Colonic mucosa (tissue), 4 donors: ENCODE data around the gene GSN. TPM values are rescaled to one million over a fixed set of nuclear protein-coding genes. Genes with fewer than 3 reads are reported as not detected.
A peak's percentile ranks its signal among the peaks of the same experiment; 100 is the strongest.

Source experiments
- DNase-seq: peaks from one replicate; pipeline ENCODE4 v3.0.0-alpha.2; 2020
- H3K27ac ChIP-seq: fragments of 200-600 bp; one replicate; pipeline ENCODE4 v1.8.0; 2021
- H3K27me3 ChIP-seq: fragments of 200-600 bp; one replicate; pipeline ENCODE4 v1.8.0; 2021
- H3K36me3 ChIP-seq: fragments of 200-600 bp; one replicate; pipeline ENCODE4 v1.8.0; 2021
- H3K4me1 ChIP-seq: fragments of 200-600 bp; one replicate; pipeline ENCODE4 v1.8.0; 2021; ENCODE audit warnings: mild to moderate bottlenecking
- H3K4me3 ChIP-seq: fragments of 200-600 bp; one replicate; pipeline ENCODE4 v1.8.0; 2021
- H3K9ac ChIP-seq, 2 donors: one replicate each; pipeline ENCODE4 v1.7.0; 2013; ENCODE audit warnings: control low read depth in 2 of 2, low read depth in 2 of 2, low read length in 2 of 2
- H3K9me3 ChIP-seq: fragments of 200-600 bp; one replicate; pipeline ENCODE4 v1.8.0; 2021
- CTCF ChIP-seq: fragments of 200-600 bp; IDR thresholded peaks from one replicate; pipeline ENCODE4 v1.8.0; 2022; ENCODE audit warnings: antibody characterized with exemption, mild to moderate bottlenecking
- intact Hi-C: fragments of 100-400 bp; cut with DNase I; formaldehyde crosslinking; loops from one replicate; pipeline ENCODE4 v1.14.1; 2022
- total RNA-seq, 2 donors: library from RNA; stranded (reverse); fragmentation: NEBNext Ultra II Directional in 1 of 2; extraction: Animal tissue kit (Norgen Biotek cat#: 25700) in 1 of 2; gene quantifications; one replicate each; pipeline ENCODE4 v1.2.1, GENCODE V29; 2021
- donor health status: healthy.
- donor health status: DM: no; HTN: no; CAD: no.
- donor health status: DM: no; HTN: no; CAD: no.

The GSN gene
- total RNA-seq, 2 donors from 2014 or later, result 413 to 553 TPM

GRCh38 chr9:121323449-121324151 lies 55.6 kb downstream of the GSN start:
- Histone ChIP-seq H3K4me3 (no peak overlapping the region), H3K9ac (no peak overlapping the region), H3K27ac (peak overlapping the region; percentile 53), H3K4me1 (no peaks in the 10 kb centered on the region), H3K27me3 (no peaks in the 10 kb centered on the region), H3K9me3 (no peaks in the 10 kb centered on the region), H3K36me3 (peaks cover 13% of the 10 kb centered on the region)
- intact Hi-C loops, result loop anchor here (5.0 kb wide), 1 partner anchor 46 kb away; no protein-coding TSS in a partner anchor
- no peak for DNase-seq
- no peak for TF ChIP-seq CTCF

DNA sequence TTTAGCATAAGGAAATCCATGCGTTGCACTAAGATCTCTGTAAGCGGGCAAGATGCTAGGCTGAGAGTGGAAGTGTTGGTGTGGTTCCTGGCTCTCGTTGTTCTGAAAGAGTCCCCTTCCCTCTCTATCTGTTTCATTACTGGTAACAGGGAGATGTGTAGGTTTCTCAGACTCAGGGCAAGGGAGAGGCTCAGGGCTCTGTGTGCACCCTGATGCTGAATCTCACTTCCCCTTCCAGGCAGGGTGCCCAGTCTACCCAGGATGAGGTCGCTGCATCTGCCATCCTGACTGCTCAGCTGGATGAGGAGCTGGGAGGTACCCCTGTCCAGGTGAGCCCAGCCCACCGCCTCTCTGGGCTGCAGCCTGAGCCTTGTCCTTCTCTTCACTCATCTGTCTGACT lies 56.4 kb downstream of the GSN start:
- TF ChIP-seq CTCF, result no peak
- intact Hi-C loops, result loop anchor here (5.0 kb wide), 1 partner anchor 47 kb away; no protein-coding TSS in a partner anchor
- Histone ChIP-seq H3K27me3 (no peaks in the 10 kb centered on the region), H3K9ac (no peak overlapping the region), H3K27ac (no peak overlapping the region), H3K36me3 (peaks cover 17% of the 10 kb centered on the region), H3K9me3 (no peaks in the 10 kb centered on the region), H3K4me3 (no peak overlapping the region), H3K4me1 (no peaks in the 10 kb centered on the region)
- no peak for DNase-seq

DNA sequence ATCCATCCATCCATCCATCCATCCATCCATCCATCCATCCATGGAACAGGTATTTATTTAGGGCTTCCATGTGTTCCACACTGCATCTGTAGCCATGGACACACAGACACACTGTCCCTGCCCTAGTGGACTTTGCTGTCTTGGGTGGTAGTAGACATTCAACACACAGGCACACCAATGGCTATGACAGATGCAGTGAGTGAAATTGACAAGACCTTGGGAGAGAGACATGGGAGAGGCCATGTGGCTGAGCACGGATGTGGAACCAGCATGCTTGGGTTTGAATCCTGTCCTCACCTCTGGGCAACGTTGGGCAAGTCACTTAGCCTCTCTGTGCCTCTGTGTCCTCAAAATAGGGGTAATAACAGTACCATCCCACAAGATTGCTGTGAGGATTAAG lies 56.8 kb downstream of the GSN start:
- no peak overlapping the region for H3K9ac ChIP-seq
- peak overlapping the region; percentile 58 for H3K27ac ChIP-seq
- peaks cover 21% of the 10 kb centered on the region for H3K36me3 ChIP-seq
- no peak for DNase-seq
- no peaks in the 10 kb centered on the region for H3K27me3 ChIP-seq
- intact Hi-C loops, result loop anchor here (5.0 kb wide), 1 partner anchor 47 kb away; no protein-coding TSS in a partner anchor
- H3K4me3 ChIP-seq, result no peak overlapping the region
- no peaks in the 10 kb centered on the region for H3K4me1 ChIP-seq
- no peaks in the 10 kb centered on the region for H3K9me3 ChIP-seq
- no peak for TF ChIP-seq CTCF

DNA sequence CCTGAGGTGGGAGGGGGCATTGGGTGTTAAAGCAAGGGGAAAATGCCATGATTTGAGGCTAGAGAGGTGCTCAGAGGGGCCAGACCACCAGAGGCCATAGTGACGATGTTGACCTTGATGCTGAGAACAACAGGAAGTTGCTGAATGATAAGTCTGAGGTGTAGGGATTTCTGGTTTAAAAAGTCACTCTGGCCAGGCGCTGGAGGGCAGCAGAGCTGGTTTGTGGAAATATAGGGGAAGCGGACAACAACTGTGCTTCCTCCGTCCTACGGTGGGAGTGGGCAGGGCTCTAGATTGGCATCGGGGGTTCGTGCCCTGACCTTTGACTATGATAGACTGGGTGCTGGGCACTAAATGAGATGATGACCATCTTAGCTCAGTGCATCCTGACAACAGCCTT lies 57.4 kb downstream of the GSN start:
- no peak for DNase-seq
- no peak for TF ChIP-seq CTCF
- Histone ChIP-seq H3K9ac (no peak overlapping the region), H3K4me3 (no peak overlapping the region), H3K36me3 (peaks cover 28% of the 10 kb centered on the region), H3K4me1 (no peaks in the 10 kb centered on the region), H3K27ac (peak overlapping the region; percentile 58), H3K9me3 (no peaks in the 10 kb centered on the region), H3K27me3 (no peaks in the 10 kb centered on the region)
- intact Hi-C loops, result no loop called here

DNA sequence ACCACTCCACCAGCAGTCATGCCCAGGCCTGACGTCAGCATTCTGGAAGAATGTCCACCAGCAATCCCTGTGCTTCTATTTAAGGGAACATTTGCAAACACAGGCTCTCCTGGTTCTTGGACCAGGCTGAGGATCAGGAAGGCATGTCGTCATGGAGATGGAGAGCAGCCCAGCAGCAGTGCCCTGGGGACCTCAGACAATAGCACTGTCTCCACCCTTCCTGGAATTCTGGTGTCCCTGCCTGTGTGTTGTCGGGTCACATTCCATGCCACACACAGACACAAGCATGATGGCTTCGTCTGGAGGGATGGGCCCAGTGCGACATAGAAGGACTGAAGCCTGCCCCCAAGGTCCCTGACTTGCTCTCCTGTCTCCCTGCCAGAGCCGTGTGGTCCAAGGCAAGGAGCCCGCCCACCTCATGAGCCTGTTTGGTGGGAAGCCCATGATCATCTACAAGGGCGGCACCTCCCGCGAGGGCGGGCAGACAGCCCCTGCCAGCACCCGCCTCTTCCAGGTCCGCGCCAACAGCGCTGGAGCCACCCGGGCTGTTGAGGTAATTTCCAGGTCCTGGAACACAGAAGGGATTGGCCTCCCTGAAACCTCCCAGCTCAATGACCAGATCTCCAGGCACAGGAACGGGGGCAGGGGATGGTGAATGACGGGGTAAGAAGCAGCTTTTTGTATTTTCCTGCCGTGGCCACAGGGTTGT lies 58.3 kb downstream of the GSN start:
- Histone ChIP-seq H3K36me3 (peaks cover 28% of the 10 kb centered on the region), H3K4me1 (no peaks in the 10 kb centered on the region)
- TF ChIP-seq CTCF, result no peak

More for the DNA sequence above, 58.3 kb downstream of the GSN start:
- intact Hi-C loops, result no loop called here
- DNase-seq, result peak; percentile 62
- Histone ChIP-seq H3K27ac (peak overlapping the region; percentile 58), H3K4me3 (no peak overlapping the region), H3K9me3 (no peaks in the 10 kb centered on the region), H3K27me3 (no peaks in the 10 kb centered on the region), H3K9ac (no peak overlapping the region)
